Ammon's horn (tissue), 1 donor: Measurements from ENCODE around the gene PTMA.
"Not testable (repeated sequence)": the region's sequence is repeated elsewhere in the genome, so short reads cannot be mapped to it uniquely, and the experiment has no call there.

Source experiments
- DNase-seq: peaks from one replicate; pipeline ENCODE4 v3.0.0-alpha.2; 2016; ENCODE audit warnings: low spot score

The PTMA gene

GRCh38 chr2:231716666-231717280 lies 8.4 kb downstream of the PTMA start:
- no peak for DNase-seq

- no peak for DNase-seq
Observed at GRCh38 chr2:231717281-231718171, 9.2 kb downstream of the PTMA start.

DNA sequence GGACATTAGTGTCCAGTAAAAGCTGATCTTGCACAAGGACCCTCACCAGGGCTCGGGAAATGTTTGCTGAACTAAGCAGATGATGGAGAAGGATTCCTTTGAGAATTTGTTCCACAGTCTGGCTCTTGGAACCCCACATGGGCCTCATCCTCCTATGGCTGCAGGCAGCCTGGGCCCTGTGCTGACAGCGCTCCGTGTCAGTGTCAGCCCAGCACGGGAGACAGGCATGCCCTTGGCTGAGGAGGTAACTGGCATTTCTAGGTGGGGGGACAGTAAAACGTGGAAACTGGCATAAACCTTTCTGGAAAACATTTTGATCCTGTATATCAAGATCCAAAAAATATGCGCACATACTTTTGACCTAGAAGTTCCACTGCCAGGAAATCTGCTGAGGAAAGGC lies 10.5 kb downstream of the PTMA start:
- DNase-seq = no peak

DNA sequence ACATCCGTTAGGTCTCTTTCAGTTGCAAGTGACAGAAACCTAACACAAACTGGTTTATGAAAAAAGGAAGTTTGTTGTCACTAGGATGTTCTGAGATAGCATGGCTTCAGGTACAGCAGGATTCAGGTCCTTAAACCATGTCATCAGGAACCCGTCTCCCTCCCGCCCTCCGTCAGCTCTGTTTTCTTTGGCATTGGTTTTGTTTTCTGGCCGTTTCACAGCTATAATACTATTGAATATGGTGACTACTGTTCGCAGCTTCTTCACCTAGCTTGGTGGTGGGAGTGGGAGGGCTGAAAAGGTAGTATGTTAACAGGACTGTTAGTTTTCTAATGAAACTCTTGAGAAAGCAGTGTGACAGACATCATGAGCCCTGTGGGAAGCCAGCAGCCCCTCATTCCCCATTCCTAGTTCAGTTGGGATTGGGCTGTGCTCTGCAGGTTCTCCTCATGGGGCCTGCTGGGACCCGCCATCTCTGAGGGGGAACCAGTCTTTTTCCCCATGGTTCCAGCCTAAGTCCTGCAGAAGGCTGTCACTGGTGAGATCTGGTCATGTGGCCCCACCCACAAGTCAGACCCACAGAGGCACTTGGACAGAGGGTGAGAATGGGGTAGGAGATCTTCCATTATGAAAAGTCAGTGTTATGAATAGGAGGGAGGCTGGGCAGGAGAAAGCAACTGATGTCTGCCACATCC lies 12.1 kb downstream of the PTMA start:
- no peak for DNase-seq

DNA sequence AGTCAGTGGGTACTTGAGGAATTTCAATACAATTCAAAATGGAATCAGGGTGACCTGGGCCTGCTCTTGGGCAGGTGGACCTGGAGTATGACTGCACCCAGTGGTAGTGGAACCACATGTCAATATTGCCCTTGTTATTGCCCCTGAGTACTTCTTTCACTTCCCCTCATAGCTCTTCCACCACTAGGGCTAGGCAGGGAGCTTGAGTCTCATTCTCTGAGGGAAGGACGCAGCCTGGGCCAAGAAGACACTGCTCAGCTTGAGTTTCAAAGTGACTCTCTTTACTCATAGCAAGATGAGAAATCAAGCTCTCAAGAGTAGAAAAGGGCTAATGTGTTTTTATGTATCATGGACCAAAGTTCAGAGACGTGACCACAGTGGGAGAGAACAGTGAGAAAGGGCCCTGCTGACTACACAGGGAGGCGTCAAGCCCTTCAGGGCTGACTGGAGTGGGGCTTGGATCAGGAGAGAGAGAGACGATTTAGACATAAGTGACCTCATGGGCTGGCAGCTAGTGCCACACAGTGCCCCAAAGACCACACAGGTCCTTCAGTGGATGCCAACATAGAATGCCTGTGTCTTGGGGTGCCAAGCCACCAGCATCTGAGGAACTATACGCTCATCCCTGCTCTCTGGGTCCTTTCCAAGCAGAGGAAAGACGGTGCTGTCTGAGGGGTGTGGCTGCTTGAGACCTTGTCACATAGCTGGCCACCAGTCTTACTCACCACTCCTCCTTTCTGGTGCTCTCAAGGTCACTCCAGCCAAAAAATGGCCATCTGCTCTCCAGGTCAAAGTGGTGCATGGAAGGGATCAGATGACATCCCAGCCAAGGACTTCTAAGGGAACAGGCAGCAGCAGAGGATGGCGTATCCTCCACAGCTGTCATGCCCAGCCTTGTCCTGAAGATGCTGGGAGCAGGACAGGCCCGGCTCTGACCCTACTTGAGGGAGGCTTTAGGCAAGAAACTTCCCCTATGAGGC lies 13.0 kb downstream of the PTMA start:
- no peak for DNase-seq

GRCh38 chr2:231722721-231723307 lies 14.5 kb downstream of the PTMA start:
- no peak for DNase-seq

DNA sequence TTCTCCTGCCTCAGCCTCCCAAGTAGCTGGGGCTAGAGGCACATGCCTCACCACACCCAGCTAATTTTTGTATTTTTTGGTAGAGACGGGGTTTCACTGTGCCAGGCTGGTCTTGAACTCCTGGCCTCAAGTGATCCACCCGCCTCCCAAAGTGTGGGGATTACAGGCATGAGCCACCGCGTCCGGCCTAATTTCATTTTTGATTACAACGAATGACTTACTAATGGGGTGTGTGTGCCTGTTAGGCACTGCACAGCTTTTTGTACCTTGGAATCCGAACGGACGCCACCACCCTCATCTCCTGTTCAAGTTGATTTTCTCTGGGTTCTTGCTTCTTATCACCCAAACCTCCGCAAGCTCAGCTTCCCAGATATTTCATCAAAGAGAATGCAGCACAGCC lies 17.2 kb downstream of the PTMA start:
- DNase-seq = no peak

DNA sequence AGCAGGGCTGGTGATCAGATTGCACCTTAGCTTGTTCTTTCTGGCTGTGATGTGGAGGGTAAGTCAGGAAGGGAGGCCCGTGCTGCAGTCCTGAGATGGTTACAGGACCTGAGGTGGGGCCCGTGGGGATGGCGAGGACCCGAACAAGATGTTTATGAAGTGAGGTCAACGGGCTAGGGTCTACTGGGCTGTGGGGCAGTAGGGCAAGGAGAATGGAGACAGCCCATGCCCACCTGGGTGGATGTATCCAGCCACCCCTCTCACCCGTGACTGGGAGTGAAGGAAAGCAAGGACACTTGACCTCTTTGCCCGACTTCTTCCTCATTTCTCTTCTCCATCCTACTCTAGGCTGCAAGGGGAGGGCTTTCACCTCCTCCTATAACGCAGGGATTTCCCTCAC lies 18.0 kb downstream of the PTMA start:
- DNase-seq = no peak

DNA sequence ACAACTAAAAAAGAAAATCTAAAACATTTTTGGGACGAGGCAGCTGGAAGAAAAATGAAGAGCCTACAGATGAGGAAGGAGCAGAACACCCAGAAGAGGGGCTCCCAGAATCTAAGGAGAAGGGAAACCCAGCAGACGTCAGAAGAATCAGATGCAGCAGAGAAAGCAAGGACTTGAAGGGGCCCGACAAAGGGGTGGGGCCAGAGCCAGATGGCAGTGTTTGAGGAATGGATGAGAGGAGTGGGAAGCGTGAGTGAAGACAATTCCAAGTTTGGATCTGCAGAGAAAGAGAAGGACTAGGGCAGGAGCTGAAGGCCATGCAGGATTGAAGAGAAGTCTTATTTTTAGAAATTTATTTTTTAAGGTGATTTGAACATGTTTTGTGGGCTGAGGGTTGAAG lies 19.3 kb downstream of the PTMA start:
- no peak for DNase-seq

- DNase-seq = no peak
Observed at GRCh38 chr2:231732604-231733003, 24.3 kb downstream of the PTMA start.

DNA sequence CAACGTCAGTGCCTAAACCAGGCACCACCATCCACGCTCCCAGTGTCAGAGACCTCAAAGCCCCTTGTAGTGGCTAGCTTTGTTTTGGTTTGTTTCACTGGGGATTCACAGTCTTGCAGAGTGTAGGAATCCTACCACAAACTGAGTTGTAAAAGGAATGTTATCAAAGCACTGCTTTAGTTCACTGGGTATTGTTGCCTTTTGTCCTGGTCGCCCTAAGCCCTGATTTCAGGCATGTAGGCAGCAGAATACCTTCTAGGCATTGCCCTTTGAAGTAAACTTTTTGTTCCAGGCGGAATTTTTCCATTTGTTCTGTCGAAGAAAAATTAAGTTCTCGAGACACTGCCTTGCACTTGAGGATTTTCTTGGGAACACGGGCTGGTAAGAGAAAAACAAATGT lies 29.4 kb downstream of the PTMA start:
- no peak for DNase-seq

GRCh38 chr2:231743376-231744116 lies 35.2 kb downstream of the PTMA start:
- DNase-seq = no peak

DNA sequence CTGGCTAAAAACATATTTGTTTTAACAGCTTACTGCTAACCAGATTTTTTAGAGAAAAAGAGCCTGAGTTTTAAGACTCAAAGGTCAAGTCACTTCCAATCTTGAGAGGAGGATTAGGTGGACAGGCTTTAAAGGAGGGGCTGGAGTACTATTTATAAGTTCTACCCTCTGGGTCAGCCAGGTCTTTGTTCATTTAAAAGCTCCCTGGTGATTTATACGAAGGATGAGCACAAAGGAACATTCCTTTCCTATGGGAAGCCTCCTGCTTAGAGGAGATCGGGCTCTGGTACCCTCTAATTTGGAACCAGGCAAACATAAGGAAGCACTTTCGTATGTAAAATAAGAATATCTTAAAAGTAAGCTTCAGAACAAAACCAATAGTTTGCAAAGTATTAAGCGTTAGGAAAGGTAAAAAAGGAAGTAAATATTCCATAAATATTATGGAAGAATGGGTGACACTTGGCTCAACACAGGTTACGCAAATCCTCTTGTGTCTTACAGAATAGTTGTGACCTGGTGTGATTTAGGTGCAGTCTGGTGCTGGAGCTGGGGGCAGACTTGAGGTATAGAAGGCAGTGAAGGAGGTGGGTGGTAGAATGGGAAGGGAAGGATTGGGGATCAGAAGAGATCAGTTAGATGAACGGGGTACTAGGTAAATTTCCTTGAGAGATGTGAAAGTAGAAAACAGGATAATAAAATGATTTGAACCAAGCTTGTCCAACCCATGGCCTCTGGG lies 37.1 kb downstream of the PTMA start:
- DNase-seq = no peak

- DNase-seq = not testable (repeated sequence)
Observed at GRCh38 chr2:231748153-231748896, 40.0 kb downstream of the PTMA start.

- DNase-seq = not testable (repeated sequence)
Observed at GRCh38 chr2:231749016-231749415, 40.7 kb downstream of the PTMA start.

GRCh38 chr2:231751042-231751815 lies 42.9 kb downstream of the PTMA start:
- DNase-seq = no peak

DNA sequence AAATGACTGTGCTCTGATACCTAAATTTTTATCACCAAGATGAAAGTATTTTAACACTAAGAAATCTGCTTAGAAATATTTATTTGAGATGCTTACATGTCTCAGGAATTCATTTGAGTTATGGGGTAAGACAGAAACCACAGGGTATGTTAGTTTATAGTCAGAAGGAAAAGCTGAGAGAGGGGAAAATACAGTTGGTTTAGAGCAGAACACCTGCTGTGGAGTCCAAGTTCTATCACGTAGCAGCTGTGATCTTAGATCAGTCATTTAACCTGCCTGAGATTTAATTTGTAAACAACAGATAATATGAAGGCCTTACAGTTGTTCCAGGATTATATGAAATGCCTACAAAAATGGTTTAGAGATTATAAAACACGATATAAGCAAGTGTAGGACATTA lies 43.7 kb downstream of the PTMA start:
- no peak for DNase-seq

DNA sequence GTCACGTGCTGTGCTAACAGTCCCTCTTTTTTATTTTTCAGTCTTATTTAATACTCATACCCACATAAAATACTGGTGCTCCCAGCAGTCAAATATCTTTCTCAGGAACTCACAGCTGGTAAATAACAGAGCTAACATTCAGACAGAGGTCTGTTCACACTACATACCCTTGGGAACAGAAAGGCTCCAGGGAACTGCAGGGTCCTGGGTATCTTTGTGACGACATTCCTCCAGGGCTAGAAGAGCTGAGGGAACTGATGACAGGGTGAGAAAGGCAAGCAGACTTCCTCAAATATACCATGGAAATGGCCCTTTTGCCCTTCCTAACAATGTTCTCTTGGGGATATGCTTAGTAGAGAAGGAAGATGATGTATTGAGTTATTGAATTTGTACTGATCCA lies 53.4 kb downstream of the PTMA start:
- no peak for DNase-seq
